Erythroblast (primary cell): ENCODE measurements around the gene FBXW5.

Source experiments
- DNase-seq, 2 experiments: peaks; one replicate each; lab custom pipeline; 2025; lab: John Stamatoyannopoulos, UW
- GATA1 ChIP-seq: IDR thresholded peaks from 2 replicates; pipeline ENCODE4 v1.6.1; 2011; ENCODE audit warnings: low read depth, mild to moderate bottlenecking, control low read depth, low read length, moderate library complexity
- POLR2A ChIP-seq: IDR thresholded peaks from 2 replicates; pipeline ENCODE4 v1.6.1; 2011; ENCODE audit warnings: mild to moderate bottlenecking, low read length

Gene FBXW5

GRCh38 chr9:136944212-136944518 is 373 bp downstream of the FBXW5 start:
- DNase-seq, result peak in 1 of 2 experiments; percentile 88
- no peak for TF ChIP-seq POLR2A
- TF ChIP-seq GATA1, result no peak

DNA sequence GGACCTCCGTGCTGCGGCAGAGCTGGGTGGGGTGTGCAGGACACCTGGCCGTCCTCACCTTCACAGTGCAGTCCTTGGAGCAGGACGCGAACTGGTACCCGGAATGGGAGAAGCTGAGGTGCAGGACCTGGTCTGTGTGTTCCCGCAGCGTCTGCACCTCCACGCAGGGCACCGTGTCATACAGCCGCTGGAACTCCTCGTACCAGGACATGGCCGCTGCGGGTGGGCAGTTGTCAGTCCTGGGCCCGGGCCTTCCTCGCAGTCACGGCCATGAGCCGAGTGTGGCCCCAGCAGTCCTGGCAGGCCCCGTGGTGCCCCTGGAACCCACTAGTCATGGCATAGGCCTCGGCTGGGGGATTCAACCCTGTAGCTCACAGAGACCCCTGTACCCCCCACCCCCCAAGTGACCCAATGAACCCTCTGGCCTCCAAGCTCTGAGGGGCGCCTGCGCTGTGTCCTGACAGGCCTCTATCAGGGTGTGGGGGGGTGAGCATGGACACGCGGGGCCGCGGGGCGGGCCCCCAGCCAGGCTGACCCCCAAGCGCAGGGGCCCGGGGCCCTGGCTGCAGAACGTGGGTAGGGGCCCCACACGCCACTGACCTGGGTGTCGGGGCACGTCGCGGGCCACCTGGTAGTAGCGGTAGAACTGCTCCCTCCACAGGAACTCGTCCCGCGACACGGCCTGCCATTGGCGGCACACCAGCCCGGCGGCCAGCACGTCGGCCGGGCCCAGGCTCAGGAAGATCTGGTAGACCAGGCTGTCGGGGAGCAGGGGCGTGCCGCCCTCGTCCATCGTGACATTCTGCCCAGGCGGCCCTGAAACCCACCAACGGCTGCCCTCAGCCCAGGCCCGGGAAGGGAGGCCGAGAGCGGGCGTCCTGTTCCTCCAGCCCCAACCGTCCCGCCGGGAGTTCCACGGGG is 987 bp downstream of the FBXW5 start:
- TF ChIP-seq POLR2A, result no peak
- TF ChIP-seq GATA1, result no peak
- DNase-seq, result peak; percentile 74 to 82

DNA sequence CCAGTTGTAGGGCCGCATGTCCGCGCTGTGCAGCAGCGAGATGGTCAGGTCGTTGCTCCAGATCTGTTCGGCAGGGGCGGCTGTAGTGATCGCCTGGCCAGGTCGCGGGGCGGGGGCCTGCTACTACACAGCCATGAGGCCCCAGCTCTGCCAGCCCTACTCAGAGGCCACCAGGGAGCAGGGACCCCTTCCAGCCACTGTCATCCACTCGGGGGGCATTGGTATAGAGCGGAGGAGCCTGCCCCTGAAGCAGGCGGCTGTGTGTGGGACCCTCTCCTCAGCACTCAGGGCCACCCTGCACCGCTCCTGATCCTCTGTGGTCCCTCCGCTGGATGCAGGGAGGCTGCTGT is 1.7 kb downstream of the FBXW5 start:
- TF ChIP-seq GATA1 (no peak), POLR2A (no peak)
- no peak for DNase-seq

DNA sequence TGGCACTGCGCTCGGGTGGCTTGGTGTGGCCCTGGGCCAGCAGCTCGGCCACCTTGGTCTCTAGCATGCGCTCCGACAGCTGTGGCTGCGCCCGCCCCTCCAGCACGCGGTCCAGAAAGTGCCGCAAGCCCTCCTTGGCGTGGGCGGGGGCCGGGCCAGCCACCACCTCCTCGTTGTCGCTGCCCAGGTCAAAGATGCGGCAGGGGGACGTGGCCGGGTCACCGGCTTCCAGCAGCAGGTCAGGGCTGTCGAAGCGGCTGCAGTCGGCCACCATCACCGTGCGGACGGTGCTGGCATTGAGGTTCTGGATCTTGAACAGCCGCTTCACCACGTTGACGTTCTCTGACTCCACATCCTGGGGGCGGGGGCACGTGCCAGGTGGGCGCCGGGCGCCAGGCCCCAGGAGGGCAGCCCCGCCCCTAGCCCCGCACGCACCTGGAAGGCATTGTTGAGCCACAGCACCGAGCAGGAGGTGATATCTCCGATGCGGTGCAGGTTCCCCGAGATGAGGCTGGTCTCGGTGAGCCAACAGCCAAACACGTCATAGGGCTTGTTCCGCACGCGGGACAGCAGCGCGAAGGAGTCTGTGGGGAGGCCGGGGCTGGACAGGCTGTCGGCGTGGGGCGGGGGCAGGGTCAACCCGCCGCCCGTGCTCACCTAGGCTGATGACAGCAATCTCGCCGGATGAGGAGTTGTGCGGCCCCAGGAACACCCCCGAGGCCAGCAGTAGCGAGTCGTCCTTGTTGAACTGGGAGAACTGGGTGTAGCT is 2.2 kb downstream of the FBXW5 start:
- TF ChIP-seq GATA1, result no peak
- TF ChIP-seq POLR2A, result no peak

GRCh38 chr9:136941231-136942111 is 3.1 kb downstream of the FBXW5 start:
- DNase-seq, result no peak
- TF ChIP-seq GATA1 (no peak), POLR2A (no peak)

More for the DNA sequence above, 2.2 kb downstream of the FBXW5 start:
- no peak for DNase-seq

DNA sequence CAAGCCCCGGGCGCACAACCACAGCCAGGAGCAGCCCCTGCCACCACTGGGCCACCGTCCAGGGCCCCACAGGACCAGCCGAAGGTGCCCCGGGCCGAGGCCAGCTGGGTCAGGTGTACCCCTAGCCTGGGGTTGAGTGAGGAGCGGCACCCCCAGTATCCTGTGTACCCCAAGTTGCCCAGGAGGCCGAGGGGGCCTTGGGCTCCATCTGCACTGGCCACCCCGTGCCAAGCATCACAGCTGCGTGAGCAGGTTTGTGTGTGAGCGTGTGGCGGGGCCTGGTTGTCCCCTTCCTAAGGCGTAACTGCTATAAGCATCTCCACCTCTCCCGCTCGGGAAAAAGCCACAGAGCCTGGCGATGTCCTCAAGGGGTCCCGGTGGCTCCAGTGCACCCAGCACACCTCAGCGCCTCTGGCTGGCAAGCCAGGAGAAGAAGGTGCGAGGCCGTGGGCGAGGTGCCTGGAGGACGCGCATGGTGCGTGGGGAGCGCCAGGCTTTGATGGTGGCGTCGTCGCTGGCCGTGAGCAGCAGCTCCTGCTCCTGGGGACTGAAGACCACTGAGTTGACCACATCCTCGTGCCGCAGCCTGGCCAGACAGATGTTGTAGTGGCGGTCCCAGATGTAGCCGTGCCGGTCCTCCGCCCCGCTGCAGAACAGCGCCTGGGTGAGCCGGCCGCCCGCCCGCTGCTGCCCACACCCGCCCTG is 3.9 kb downstream of the FBXW5 start:
- TF ChIP-seq GATA1 (no peak), POLR2A (no peak)
- no peak for DNase-seq

GRCh38 chr9:136939996-136940525 is 4.5 kb downstream of the FBXW5 start:
- TF ChIP-seq GATA1 (no peak), POLR2A (peak; percentile 28)
- no peak for DNase-seq

- DNase-seq, result no peak
- TF ChIP-seq POLR2A (no peak), GATA1 (no peak)
Measured at GRCh38 chr9:136939431-136939995, 5.0 kb downstream of the FBXW5 start.

GRCh38 chr9:136937186-136938001 is 7.1 kb downstream of the FBXW5 start:
- no peak for TF ChIP-seq POLR2A
- no peak for TF ChIP-seq GATA1
- no peak for DNase-seq

DNA sequence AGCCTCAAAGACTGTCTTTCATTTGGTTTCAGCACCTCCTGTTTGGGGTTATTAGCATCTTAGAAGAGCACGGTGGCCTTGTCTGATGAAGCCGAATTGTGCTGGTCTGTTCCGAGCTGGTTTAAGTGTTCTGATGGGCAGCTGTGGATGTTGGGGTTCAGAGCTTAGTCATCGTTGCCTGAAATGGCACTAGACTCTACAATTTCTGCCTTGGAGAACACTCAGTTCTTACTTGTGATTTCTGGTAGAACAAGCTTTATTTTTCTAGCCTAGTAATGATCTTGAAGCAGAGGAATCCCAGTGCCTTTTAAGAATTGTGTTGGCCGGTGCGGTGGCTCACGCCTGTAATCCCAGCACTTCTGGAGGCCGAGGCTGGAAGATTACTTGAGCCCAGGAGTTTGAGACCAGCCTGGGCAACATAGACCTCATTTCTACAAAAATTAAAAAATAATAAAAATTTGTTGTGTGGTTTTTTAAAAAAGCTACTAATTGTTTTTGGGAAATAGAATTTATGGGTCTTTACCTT is 7.8 kb downstream of the FBXW5 start:
- DNase-seq, result no peak
- TF ChIP-seq POLR2A, result no peak
- no peak for TF ChIP-seq GATA1

DNA sequence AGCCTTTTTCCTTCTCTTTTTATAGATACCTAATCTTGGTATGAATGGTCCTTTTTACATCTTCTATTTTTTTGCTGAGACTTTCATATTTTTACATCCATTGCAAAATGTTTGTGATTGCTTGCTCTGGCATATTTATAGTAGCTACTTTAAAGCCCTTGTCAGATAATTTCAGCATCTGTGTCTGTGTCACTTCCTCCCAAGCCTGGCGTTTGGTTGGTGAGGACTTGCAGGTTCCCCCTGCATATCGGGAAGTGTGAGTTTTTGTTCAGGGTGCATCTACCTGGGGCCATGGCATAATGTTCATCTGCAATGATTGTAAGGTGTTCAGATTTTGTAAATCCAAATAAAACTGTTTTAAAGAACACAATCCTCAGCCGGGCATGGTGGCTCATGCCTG is 8.9 kb downstream of the FBXW5 start:
- TF ChIP-seq GATA1, result no peak
- TF ChIP-seq POLR2A, result no peak
- DNase-seq, result no peak
